Epithelial cell of esophagus (primary cell): Measurements from ENCODE around the gene EIF5A.
A peak's percentile ranks its signal among the peaks of the same experiment; 100 is the strongest.

Source experiments
- DNase-seq: peaks from one replicate; pipeline ENCODE4 v3.0.0; 2010; ENCODE audit warnings: low read depth
- H3K4me3 ChIP-seq: 2 replicates; pipeline ENCODE4 v1.5.1; 2011; ENCODE audit warnings: mild to moderate bottlenecking, low read length, control low read depth
- TF ChIP-seq, protein P1 (sequence below): IDR thresholded peaks from 2 replicates; pipeline ENCODE4 v1.5.1; 2011; ENCODE audit warnings: low read depth, mild to moderate bottlenecking, low read length, control low read depth, inconsistent platforms; ENCODE audit not compliant: insufficient read depth; ENCODE audit errors: missing control alignments

The EIF5A gene

GRCh38 chr17:7281074-7281952 lies 26.1 kb upstream of the EIF5A start, which contains the start of gene SLC2A4:
Gene SLC2A4 (plus strand): TSS chr17:7281718. CDS start chr17:7281935, 217 bp downstream.
- peak; percentile 98 for DNase-seq
- peak within 1 kb of the TSS; percentile 48 for H3K4me3 ChIP-seq
- TF ChIP-seq, protein P1, sequence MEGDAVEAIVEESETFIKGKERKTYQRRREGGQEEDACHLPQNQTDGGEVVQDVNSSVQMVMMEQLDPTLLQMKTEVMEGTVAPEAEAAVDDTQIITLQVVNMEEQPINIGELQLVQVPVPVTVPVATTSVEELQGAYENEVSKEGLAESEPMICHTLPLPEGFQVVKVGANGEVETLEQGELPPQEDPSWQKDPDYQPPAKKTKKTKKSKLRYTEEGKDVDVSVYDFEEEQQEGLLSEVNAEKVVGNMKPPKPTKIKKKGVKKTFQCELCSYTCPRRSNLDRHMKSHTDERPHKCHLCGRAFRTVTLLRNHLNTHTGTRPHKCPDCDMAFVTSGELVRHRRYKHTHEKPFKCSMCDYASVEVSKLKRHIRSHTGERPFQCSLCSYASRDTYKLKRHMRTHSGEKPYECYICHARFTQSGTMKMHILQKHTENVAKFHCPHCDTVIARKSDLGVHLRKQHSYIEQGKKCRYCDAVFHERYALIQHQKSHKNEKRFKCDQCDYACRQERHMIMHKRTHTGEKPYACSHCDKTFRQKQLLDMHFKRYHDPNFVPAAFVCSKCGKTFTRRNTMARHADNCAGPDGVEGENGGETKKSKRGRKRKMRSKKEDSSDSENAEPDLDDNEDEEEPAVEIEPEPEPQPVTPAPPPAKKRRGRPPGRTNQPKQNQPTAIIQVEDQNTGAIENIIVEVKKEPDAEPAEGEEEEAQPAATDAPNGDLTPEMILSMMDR, result no peak

DNA sequence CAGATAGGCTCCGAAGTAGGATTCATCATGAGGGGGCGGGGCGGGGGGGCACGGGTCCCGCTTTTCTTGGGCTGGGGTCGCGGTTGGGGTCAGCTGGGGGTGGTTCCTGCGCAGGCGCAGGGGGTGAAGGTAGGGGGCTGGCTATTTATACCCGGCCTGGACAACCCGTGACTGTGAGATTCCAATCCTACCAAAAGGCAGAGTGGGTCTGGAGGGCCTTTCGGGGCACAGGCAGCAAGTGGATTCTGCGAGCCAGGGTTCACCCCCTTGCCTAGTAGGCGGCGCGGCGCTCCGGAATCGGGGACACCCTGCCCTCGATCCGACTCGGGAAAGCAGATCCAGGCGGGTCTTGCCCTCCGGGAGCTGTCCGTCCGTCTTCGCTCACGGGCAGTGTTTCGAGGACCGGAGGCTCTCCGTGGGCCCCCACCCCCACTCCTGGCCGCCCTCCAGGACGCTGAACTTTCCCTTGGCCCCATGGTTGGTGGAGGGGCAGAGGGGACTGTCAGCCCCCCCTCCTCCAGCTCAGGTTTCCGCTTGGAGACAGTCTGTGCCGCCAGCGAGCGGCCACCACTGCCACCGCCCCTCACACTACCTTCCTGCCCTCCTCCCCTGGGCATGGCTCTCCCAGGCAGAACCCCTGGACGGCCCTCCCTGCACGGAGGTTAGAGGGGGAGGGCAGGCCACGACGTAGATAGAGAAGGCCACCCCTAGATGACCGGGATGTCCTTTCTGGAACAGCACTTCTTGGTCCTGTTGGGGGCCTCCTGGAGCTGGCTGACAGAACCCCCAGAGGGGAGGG lies 25.3 kb upstream of the EIF5A start:
- H3K4me3 ChIP-seq, result peak overlapping the region; percentile 41
- DNase-seq, result no peak
- TF ChIP-seq, protein P1, result no peak

GRCh38 chr17:7282752-7283321 lies 24.6 kb upstream of the EIF5A start:
- no peak overlapping the region for H3K4me3 ChIP-seq
- DNase-seq, result no peak
- TF ChIP-seq, protein P1, result peak; percentile 10

GRCh38 chr17:7283471-7284216 lies 23.8 kb upstream of the EIF5A start:
- no peak for DNase-seq
- no peak overlapping the region for H3K4me3 ChIP-seq
- TF ChIP-seq, protein P1, result no peak

GRCh38 chr17:7284911-7285310 lies 22.5 kb upstream of the EIF5A start:
- H3K4me3 ChIP-seq, result no peak overlapping the region
- no peak for DNase-seq
- TF ChIP-seq, protein P1, result no peak

DNA sequence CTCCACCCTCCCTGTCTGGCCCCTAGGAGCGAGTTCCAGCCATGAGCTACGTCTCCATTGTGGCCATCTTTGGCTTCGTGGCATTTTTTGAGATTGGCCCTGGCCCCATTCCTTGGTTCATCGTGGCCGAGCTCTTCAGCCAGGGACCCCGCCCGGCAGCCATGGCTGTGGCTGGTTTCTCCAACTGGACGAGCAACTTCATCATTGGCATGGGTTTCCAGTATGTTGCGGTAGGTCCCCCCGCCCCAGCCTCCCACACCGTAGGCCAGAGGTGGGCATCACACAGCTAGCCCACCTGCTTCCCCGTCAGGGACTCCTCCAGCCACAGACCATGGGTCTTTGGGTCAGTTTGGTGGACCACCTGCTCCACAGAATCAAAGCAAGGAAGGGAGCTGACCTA lies 21.7 kb upstream of the EIF5A start:
- H3K4me3 ChIP-seq, result no peak overlapping the region
- DNase-seq, result no peak
- TF ChIP-seq, protein P1, result no peak
